Right cardiac atrium (tissue), 5 donors: ENCODE data around the gene APOL4. TPM values are rescaled to one million over a fixed set of nuclear protein-coding genes. Genes with fewer than 3 reads are reported as not detected.
"Not testable (repeated sequence)": the region's sequence is repeated elsewhere in the genome, so short reads cannot be mapped to it uniquely, and the experiment has no call there.

ENCODE experiments used
- ATAC-seq, 2 donors: fragments of 200-7000 bp; cut with Tn5 transposase; one replicate each; pipeline versions ENCODE4 v1.8.0 to v1.9.1; 2020; ENCODE audit warnings: moderate library complexity in 2 of 2, mild to moderate bottlenecking in 1 of 2
- DNase-seq, 3 donors: peaks; one replicate each; pipeline ENCODE4 v3.0.0-alpha.2; 2020
- H3K27ac ChIP-seq: one replicate; pipeline ENCODE4 v1.5.1; 2013; ENCODE audit warnings: mild to moderate bottlenecking, low read length, control low read depth, moderate library complexity
- H3K27me3 ChIP-seq: one replicate; pipeline ENCODE4 v1.6.1; 2013; ENCODE audit not compliant: control insufficient read depth, insufficient read depth
- H3K4me1 ChIP-seq: one replicate; pipeline ENCODE4 v1.6.1; 2013; ENCODE audit warnings: low read length; ENCODE audit not compliant: control insufficient read depth, insufficient read depth
- H3K4me3 ChIP-seq: one replicate; pipeline ENCODE4 v1.5.1; 2013; ENCODE audit warnings: low read length, control low read depth
- H3K9me3 ChIP-seq: one replicate; pipeline ENCODE4 v1.6.1; 2013; ENCODE audit warnings: low read length; ENCODE audit not compliant: control insufficient read depth
- WGBS: extraction: QIAGEN DNeasy Blood & Tissue Kit; methylation state at CpG from one replicate; pipeline ENCODE4 v1.1.7; 2013; 5-methylcytosine and 5-hydroxymethylcytosine counted together
- intact Hi-C, 4 donors: fragments of 100-400 bp; cut with DNase I; formaldehyde crosslinking; loops; one replicate each; pipeline versions ENCODE4 v1.11.0 to v1.14.0; 2022 to 2023
- polyA plus RNA-seq: library from polyadenylated mRNA; stranded (reverse); fragments of 200-250 nt; gene quantifications from one replicate; pipeline ENCODE4 v1.2.3, GENCODE V29; 2013
- total RNA-seq, 4 donors: library from RNA; stranded (reverse); fragmentation: NEBNext Ultra II Directional; extraction: Animal tissue kit (Norgen Biotek cat#: 25700); gene quantifications; one replicate each; pipeline ENCODE4 v1.2.1, GENCODE V29; 2021
- donor health status: healthy with polysubstance abuse.
- donor health status: DM: no; HTN: yes; CAD: no.
- donor health status: DM: no; HTN: no; CAD: no.
- donor health status: DM: no; HTN: yes; CAD: no; lungs with severe emphysema.
- donor health status: DM: yes; HTN: yes; CAD: no.

The APOL4 gene
- total and polyA plus RNA-seq, 5 donors = 3.1 to 7.4 (median 5.5) TPM; not detected in 1

DNA sequence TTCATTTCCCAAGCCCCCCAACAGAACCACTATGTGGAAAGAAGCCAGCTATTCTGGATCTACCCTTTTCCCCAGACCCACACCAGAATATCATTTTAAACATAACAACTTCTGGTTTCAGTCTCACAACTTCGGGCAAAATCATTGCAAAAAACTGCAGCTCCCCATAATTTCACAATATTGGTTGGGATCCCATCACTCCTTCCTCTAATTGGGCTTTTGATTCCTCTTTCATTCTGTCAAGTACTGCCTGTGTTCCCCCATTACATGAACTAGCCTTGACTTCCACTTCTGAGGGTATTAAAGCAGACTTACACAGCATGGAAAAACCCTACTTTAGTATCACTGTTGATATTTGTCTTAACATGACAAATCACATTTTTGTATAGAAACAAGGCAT, 37.0 kb downstream of the APOL4 start:
- no peak overlapping the region for H3K4me3 ChIP-seq
- no peaks in the 10 kb centered on the region for H3K9me3 ChIP-seq
- peaks cover 4% of the 10 kb centered on the region for H3K4me1 ChIP-seq
- 89% methylated on average over 1 of the region's 1 CpG for WGBS
- H3K27me3 ChIP-seq = no peaks in the 10 kb centered on the region
- intact Hi-C loops = no loop called here
- no peak for DNase-seq
- no peak overlapping the region for H3K27ac ChIP-seq
- no peak for ATAC-seq

DNA sequence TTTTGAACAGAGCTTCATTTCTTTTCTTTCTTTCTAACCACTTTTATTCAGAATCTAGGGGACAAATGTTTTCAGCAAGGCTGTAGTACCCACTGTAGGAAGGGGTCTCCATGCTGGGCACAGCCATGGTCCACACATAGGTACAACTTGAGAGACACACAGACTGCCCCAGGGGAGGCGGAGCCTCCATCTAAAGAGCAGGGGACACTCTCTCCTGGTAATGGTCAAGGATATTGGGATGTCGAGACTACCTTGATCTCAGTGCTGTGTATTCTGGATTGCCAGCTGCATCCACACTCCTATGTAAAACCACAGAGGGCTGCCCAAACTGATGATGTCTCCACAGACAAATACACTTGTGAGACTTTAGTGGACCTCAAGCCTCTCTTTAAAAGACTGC, 38.1 kb downstream of the APOL4 start:
- Histone ChIP-seq H3K27me3 (no peaks in the 10 kb centered on the region), H3K9me3 (no peaks in the 10 kb centered on the region), H3K27ac (no peak overlapping the region), H3K4me3 (no peak overlapping the region), H3K4me1 (peaks cover 10% of the 10 kb centered on the region)
- 91% methylated on average over 2 of the region's 2 CpGs for WGBS
- intact Hi-C loops = no loop called here
- DNase-seq (no peak), ATAC-seq (no peak)

DNA sequence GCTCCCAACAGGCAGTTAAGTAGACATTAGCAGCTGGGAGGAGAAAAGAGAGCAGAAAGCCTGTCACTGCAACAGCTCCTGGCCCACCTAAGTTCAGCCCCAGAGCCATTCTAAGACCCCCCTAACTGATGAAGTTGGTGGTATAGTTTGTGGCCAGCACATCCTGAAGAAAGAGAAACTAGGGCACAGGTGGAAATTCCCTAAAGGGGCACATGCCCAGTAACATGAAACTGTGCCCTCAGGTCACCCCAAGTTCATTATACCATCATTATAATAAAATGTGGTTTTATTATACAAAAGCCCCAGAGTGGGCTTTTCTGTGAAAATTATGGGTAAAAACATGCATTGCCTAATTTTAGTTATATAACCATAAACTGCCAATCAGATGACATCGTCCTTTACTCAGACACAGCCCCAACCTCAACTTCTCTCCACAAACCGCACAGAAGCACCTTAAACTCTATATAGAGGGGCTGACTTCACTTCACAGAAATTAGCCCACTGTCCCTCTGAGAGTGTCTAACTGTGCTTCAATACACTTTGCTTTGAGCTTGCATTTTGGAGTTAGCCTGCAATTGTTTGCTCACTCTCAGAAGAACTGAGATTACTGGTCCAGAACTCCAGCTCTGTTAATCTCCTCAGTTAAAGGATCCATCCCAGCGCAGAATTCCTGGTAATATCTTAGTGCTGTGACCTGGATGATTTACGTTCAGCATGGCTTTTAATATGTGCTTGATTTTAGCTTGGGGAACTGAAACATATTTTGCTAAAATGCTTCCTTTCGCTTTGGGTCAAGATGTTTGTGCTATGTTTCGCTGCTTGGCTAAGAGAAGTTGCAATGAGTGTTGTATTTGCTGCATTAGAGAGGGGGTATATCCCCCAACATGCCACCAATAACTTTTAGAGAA, 39.2 kb downstream of the APOL4 start:
- no peak for ATAC-seq
- no peak for DNase-seq
- intact Hi-C loops = no loop called here
- Histone ChIP-seq H3K27ac (no peak overlapping the region), H3K4me3 (no peak overlapping the region), H3K27me3 (no peaks in the 10 kb centered on the region), H3K4me1 (peaks cover 10% of the 10 kb centered on the region), H3K9me3 (no peaks in the 10 kb centered on the region)
- WGBS = 78% methylated on average over 6 of the region's 6 CpGs

DNA sequence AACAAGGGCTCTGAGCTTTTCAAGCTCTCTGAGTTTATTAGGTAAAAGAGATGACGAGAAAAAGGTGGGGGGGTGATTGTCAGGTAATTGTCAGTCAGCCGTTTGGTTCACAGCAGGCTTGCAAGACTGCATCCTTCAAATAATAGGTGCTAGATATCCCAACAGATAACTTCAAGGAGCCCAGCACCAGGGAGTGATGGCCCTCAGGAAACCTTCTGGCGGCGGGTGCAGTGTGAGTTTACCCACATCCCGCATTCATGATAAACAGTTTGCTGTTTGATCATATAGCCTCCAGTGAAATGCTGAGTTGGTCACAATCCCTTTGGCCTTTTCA, 39.8 kb downstream of the APOL4 start:
- H3K4me1 ChIP-seq = peaks cover 10% of the 10 kb centered on the region
- H3K4me3 ChIP-seq, H3K9me3 ChIP-seq, H3K27ac ChIP-seq, ATAC-seq, intact Hi-C loops, DNase-seq, H3K27me3 ChIP-seq: not testable (repeated sequence)
- WGBS = 60% methylated on average over 5 of the region's 5 CpGs

DNA sequence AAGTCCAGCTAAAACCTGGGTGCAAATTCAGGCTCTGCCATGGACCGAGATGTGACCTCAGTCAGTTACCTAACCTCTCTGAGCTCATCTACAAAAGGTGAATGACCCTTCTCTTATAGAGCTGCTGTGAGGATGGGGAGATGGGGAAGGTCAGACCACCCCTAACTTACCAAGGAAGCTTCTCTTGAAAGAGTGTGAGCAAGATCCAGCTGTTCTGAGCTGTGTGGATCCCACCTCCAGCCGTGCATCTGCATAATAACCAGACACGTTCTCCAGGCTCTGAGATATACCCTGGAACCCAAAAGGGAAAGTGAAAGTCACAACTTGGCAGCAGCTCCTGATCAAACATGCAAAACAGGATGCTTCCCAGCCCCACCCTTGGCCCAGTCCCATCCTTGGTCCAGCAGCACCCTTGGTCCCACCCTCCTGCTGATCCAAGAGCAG, 41.1 kb downstream of the APOL4 start, which contains the start of gene APOL3:
TSS of gene APOL3 (minus strand) at position 257 of the 444 bp plus-strand sequence. CDS start 11,700 bp downstream, outside the sequence.
- WGBS = 25% methylated on average over 3 of the region's 3 CpGs

DNA sequence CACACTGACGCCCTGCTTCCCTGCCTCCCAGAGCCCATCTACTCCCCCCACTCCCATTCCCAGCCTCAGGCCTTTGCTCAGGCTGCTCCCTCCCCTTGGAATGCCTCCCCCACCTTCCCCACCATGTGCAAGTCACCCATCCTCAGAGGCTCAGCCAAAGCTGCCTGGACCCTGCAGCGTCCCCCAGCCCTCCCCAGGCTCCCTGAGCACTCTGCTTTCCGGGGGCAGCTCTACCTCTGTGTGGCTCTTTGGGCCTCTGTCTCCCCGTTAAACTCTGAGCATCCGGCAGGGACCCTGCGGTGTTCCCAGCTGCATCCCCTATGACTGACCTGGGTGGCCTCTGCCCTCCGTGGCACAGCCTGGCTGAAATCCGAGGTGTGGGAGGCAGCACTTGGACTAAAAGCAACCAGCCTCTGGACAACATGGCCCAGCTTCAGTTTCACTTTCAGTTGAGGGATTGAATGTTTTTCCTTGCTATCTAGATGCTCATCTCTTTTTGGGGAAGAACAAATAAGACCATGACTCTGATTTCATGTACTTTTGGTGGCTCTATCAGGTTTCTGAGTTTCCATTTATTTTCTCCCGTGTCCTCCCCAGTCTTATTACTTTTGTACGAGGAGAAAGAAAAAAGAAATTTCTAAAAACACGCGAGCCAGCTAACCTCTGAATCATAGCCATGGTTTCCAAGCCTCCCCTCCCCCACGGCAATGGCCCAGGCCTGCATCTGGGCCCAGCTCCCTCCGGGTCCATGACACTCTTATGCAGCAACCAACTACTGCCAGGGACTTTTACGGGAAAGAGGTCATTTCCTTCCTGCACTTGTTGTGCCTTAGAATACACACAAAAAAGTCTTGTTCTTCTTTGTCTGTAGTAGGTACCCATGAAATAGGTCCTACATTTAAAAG, 44.8 kb downstream of the APOL4 start:
- Histone ChIP-seq H3K4me3 (peak overlapping the region; percentile 72), H3K9me3 (no peaks in the 10 kb centered on the region), H3K4me1 (peaks cover 26% of the 10 kb centered on the region), H3K27ac (peak overlapping the region; percentile 49), H3K27me3 (no peaks in the 10 kb centered on the region)
- WGBS = 23% methylated on average over 15 of the region's 15 CpGs
- intact Hi-C loops = loop anchor here in 1 of 4 donors (10.0 kb wide), 1 partner anchor 328 kb away; the partner anchor contains the start of gene TXN2
- ATAC-seq = peak; percentile 87 to 89
- DNase-seq = peak; percentile 91 to 95 (median 93)

More for the DNA sequence above, 41.1 kb downstream of the APOL4 start, which contains the start of gene APOL3:
- Histone ChIP-seq H3K9me3 (no peaks in the 10 kb centered on the region), H3K4me3 (peak within 1 kb of the TSS; percentile 72), H3K27ac (peak within 1 kb of the TSS; percentile 93), H3K27me3 (no peaks in the 10 kb centered on the region), H3K4me1 (peaks cover 16% of the 10 kb centered on the region)
- ATAC-seq = peak; percentile 75 to 78
- intact Hi-C loops = no loop called here
- peak; percentile 87 to 94 (median 90) for DNase-seq

DNA sequence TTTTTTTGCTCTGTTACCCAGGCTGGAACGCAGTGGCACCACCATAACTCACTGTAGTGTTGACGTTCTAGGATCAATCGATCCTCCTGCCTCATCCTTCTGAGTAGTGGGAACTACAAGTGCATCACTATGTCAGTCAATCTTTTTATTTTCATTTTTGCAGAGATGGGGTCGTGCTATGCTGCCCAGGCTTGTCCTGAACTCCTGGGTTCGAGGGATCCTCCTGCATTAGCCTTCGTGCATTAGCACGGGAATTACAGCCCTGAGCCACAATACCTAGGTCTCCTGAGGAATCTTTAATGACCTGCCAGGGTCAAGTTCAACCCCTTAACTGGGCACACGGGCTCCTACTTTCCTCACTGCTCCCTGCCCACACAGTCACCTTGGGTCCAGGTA, 45.5 kb downstream of the APOL4 start:
- H3K4me1 ChIP-seq = peaks cover 22% of the 10 kb centered on the region
- intact Hi-C loops = loop anchor here in 1 of 4 donors (10.0 kb wide), 1 partner anchor 329 kb away; the partner anchor contains the start of gene TXN2
- peak overlapping the region; percentile 49 for H3K27ac ChIP-seq
- ATAC-seq (no peak), DNase-seq (no peak)
- peak overlapping the region; percentile 72 for H3K4me3 ChIP-seq
- WGBS = 49% methylated on average over 8 of the region's 8 CpGs
- no peaks in the 10 kb centered on the region for H3K27me3 ChIP-seq
- H3K9me3 ChIP-seq = no peaks in the 10 kb centered on the region

DNA sequence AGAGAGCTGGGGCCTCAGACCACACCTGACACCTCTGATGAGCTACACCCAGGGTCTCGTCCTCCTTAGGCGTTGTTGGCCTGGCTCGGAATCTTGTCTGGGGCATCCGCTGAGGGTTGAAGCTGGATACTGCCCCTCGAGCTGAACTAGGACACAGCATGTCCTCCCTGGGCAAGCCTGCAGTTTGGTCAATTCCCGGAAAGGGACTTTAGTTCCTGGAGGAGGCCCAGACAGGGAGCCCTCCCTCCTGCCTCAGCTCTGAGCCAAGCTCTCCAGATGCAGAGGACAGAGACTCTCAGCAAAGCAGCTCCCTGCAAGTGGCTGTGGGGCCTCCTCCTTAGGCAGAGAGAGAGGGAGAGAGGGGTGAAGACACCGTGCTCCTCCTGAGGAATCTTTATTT, 45.9 kb downstream of the APOL4 start:
- H3K27ac ChIP-seq = peak overlapping the region; percentile 49
- H3K4me1 ChIP-seq = peaks cover 22% of the 10 kb centered on the region
- 45% methylated on average over 7 of the region's 7 CpGs for WGBS
- DNase-seq (peak; percentile 79 to 88 (median 82)), ATAC-seq (peak; percentile 83 to 86)
- H3K9me3 ChIP-seq = no peaks in the 10 kb centered on the region
- intact Hi-C loops = loop anchor here in 1 of 4 donors (10.0 kb wide), 1 partner anchor 329 kb away; the partner anchor contains the start of gene TXN2
- peak overlapping the region; percentile 72 for H3K4me3 ChIP-seq
- no peaks in the 10 kb centered on the region for H3K27me3 ChIP-seq

DNA sequence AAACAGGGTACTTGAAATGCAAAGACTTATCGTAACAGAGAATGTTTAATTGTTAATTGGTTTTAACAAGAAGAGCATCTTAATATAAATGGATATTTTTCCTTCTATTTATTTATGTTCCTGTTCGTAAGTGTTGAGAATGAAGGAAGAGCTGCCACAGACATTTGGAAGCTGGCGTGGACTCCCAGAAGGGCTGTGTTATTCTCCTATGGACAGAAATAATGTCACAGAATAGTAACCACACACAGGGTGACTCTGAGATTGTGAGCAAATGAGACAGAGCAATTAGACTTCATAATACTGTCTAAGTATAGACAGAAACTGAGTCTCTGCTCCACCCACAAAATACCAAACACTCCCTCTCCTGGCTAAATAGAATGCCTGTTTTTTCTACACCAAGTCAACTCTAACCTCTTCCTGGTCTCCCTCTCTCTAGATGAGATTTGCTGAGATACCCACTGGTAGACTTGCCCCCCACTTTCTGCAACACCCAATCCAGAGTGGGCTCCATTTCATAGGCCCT, 47.1 kb downstream of the APOL4 start:
- intact Hi-C loops = loop anchor here in 1 of 4 donors (10.0 kb wide), 1 partner anchor 330 kb away; the partner anchor contains the start of gene TXN2
- peaks cover 22% of the 10 kb centered on the region for H3K4me1 ChIP-seq
- no peaks in the 10 kb centered on the region for H3K9me3 ChIP-seq
- peak overlapping the region; percentile 49 for H3K27ac ChIP-seq
- 92% methylated on average over 3 of the region's 3 CpGs for WGBS
- ATAC-seq (no peak), DNase-seq (no peak)
- H3K27me3 ChIP-seq = no peaks in the 10 kb centered on the region
- no peak overlapping the region for H3K4me3 ChIP-seq
